Measurements from ENCODE around the gene ENPP7.

Gene ENPP7

DNA sequence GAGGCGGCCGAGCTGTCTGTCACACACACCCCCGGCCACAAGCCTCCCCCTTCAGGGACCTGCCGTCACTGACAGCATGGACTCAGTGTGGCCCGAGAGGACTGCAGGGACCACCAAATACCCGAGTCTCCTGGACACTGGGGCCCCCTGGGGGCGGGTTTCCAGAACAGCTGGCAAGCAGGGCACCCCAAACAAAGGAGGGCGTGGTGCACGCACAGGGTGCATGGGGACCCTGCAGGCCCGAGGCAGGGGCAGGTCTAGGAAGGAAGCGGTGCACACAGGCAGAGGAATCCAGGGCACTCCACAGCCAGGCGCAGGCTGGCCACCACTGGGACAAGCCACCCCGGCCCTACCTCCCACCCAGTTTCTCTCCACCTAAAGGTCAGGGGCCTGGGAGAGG, 28.7 kb upstream of the ENPP7 start:
- in situ Hi-C loops (cut with MboI; ENCODE audit: low sequenced_read_pairs, unreplicated experiment), result loop anchor here (10.0 kb wide), 1 partner anchor 297 kb away; no protein-coding TSS in a partner anchor
- TF ChIP-seq, protein P1, sequence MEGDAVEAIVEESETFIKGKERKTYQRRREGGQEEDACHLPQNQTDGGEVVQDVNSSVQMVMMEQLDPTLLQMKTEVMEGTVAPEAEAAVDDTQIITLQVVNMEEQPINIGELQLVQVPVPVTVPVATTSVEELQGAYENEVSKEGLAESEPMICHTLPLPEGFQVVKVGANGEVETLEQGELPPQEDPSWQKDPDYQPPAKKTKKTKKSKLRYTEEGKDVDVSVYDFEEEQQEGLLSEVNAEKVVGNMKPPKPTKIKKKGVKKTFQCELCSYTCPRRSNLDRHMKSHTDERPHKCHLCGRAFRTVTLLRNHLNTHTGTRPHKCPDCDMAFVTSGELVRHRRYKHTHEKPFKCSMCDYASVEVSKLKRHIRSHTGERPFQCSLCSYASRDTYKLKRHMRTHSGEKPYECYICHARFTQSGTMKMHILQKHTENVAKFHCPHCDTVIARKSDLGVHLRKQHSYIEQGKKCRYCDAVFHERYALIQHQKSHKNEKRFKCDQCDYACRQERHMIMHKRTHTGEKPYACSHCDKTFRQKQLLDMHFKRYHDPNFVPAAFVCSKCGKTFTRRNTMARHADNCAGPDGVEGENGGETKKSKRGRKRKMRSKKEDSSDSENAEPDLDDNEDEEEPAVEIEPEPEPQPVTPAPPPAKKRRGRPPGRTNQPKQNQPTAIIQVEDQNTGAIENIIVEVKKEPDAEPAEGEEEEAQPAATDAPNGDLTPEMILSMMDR (IDR thresholded peaks at IDR 0.05; ENCODE audit: borderline replicate concordance, control extremely low read depth, extremely low read depth, insufficient read depth, missing control alignments), result no peak
- no peak for DNase-seq (ENCODE audit: low spot score)

DNA sequence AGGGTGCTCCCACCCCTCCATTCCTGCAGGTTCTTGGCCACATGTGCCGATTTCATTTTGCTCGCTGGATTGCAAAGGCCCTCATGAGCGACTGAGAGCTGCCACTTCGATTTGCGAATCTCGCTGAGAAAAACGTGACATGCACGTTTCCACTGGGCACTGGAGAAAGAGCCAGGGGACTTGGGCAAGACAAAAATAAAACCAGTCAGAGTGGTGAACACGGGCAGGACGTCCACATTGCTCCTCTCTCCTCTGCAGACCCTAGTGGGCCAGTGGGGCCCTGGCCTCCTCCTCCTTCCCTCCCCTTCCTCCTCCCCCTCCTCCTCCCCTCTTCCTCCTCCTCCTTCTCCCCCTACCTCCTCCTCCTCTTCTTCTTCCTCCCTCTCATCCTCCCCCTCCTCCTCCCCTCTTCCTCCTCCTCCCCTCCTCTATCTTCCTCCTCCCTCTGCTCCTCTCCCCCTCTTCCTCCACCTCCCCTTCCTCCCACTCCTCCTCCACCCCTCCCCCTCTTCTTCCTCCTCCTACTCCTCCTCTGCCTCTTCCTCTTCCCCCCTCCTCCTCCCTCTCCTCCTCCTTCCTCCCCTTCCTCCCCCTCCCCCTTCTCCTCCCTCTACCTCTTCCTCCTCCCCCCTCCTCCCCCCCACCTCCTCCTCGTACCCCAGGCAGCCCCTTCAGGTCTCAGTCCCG, 28.1 kb upstream of the ENPP7 start:
- TF ChIP-seq, protein P1 (IDR thresholded peaks at IDR 0.05; ENCODE audit: borderline replicate concordance, control extremely low read depth, extremely low read depth, insufficient read depth, missing control alignments), result no peak
- in situ Hi-C loops (cut with MboI; ENCODE audit: low sequenced_read_pairs, unreplicated experiment), result loop anchor here (10.0 kb wide), 1 partner anchor 298 kb away; no protein-coding TSS in a partner anchor
- DNase-seq (ENCODE audit: low spot score), result no peak

DNA sequence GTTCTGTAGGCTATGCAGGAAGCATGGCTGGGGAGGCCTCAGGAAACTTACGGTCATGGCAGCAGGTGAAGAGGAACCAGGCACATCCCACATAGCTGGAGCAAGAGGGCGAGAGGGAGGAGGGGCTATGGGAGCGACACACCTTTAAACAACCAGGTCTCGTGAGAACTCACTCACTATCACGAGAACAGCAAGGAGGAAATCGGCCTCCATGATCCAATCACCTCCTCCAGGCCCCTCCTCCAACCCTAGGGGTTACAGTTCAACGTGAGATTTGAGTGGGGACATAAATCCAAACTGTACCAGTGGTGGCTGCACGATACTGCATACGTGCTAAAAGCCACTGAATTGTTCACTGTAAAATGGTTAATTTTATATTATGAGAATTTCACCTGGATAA, 26.1 kb upstream of the ENPP7 start:
- in situ Hi-C loops (cut with MboI; ENCODE audit: low sequenced_read_pairs, unreplicated experiment), result loop anchor here (10.0 kb wide), 1 partner anchor 300 kb away; no protein-coding TSS in a partner anchor

DNA sequence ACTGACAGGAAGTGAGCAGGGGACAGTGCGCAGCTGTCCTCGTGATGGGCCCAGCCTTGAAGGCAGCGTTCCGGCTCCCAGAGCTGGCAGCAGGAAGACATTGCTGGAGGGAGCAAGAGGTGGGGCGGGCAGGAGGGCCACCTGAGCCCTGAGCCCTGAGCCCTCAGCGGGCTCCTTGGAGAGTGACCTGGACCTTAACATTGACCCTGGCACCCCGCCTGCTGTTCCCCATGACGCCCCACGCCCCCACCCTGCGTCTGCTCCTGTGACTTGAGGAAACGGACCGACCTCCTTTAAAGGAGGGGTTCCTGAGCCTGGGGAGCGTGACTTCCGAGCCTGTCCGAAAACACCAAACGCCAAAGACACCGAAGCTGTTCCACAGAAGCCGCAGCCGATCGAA, 25.1 kb upstream of the ENPP7 start:
- in situ Hi-C loops (cut with MboI; ENCODE audit: low sequenced_read_pairs, unreplicated experiment), result loop anchor here (10.0 kb wide), 1 partner anchor 301 kb away; no protein-coding TSS in a partner anchor
- TF ChIP-seq, protein P1 (IDR thresholded peaks at IDR 0.05; ENCODE audit: borderline replicate concordance, control extremely low read depth, extremely low read depth, insufficient read depth, missing control alignments), result no peak
- no peak for DNase-seq (ENCODE audit: low spot score)

More for the DNA sequence above, 26.1 kb upstream of the ENPP7 start:
- TF ChIP-seq, protein P1 (IDR thresholded peaks at IDR 0.05; ENCODE audit: borderline replicate concordance, control extremely low read depth, extremely low read depth, insufficient read depth, missing control alignments), result no peak
- no peak for DNase-seq (ENCODE audit: low spot score)

DNA sequence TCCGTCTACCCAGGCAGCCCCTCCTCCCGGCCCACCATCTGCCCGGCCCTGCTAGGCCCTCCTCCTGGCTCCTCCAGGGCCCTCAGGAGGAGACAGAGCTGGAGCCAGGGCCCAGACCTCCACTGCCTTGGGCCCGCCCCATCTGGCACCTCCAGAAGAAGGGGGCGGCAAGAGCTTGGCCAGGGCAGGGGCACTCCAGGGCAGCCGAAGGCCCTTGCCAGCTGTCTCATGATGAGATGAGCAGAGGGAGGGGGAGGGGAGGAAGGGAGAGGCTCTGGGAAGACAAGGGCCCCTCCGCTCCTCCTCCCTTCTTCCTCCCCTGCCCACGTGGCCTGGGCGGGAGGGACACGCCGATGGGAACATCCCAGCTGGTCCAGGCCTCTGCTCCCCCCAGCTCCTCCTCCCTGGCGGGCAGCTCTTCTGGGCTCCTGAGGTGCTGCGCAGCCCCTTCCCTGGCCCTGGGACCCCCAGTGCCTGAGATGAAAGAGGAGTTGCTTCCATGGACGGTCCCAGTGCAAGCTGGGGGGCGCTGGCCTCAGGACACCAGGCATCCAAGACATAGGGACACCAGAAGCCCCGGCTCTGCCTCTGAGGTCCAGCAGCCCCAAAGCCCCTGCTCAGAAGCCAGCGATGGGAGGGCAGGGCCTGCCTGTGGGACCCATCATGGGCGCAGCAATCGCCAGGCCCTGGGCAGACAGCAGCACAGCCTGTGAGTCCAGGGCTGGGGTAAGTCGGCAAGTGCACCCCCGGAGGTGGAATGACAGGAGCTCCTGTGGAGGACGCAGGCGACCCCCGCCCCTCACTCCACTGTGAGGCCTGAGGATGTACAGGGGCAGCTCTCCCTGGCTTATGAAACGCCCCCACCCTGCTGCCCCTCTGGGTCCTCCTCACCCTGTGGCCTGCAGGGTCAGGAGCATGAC, 23.6 kb upstream of the ENPP7 start:
- TF ChIP-seq, protein P1 (IDR thresholded peaks at IDR 0.05; ENCODE audit: borderline replicate concordance, control extremely low read depth, extremely low read depth, insufficient read depth, missing control alignments), result no peak
- no peak for DNase-seq (ENCODE audit: low spot score)
- in situ Hi-C loops (cut with MboI; ENCODE audit: low sequenced_read_pairs, unreplicated experiment), result loop anchor here (10.0 kb wide), 1 partner anchor 302 kb away; no protein-coding TSS in a partner anchor

All from GM13976 (cell line).